Panc1 (cell line): ENCODE data around the gene DPM1. TPM values are rescaled to one million over a fixed set of nuclear protein-coding genes. Genes with fewer than 3 reads are reported as not detected.
A peak's percentile ranks its signal among the peaks of the same experiment; 100 is the strongest.

Source experiments
- ATAC-seq: fragments of 200-7000 bp; cut with Tn5 transposase; 2 replicates; pipeline ENCODE4 v1.9.1; 2020; ENCODE audit warnings: mild to moderate bottlenecking, moderate library complexity
- BruUV-seq: library from RNA; stranded (reverse); fragments of 400-500 nt; replicated peaks from 2 replicates; lab custom pipeline; 2021; lab: Mats Ljungman, UMichigan
- CTCF ChIA-PET: fragments of 300-600 bp; sonication (Branson Sonifier 250); formaldehyde crosslinking; loops from one replicate; lab custom pipeline; 2022; ENCODE audit warnings: antibody characterized with exemption; lab: Charles Lee
- POLR2A ChIA-PET: fragments of 300-600 bp; sonication (Branson Sonifier 250); formaldehyde crosslinking; loops from one replicate; lab custom pipeline; 2022; ENCODE audit warnings: antibody characterized with exemption; lab: Charles Lee
- DNase-seq: peaks from one replicate; pipeline ENCODE4 v3.0.0-alpha.2; 2010; ENCODE audit warnings: low read depth, low spot score
- H3K27ac ChIP-seq: 2 replicates; pipeline ENCODE4 v1.5.1; 2011; ENCODE audit warnings: mild to moderate bottlenecking, low read length, inconsistent platforms
- H3K27me3 ChIP-seq: fragments of 200-500 bp; sonication (Bioruptor generic); 2 replicates; pipeline ENCODE4 v1.6.0; 2014; ENCODE audit warnings: low read length, inconsistent platforms; ENCODE audit not compliant: control insufficient read depth, insufficient read depth
- H3K36me3 ChIP-seq: fragments of 200-500 bp; sonication (Bioruptor generic); 2 replicates; pipeline ENCODE4 v1.5.1; 2014; ENCODE audit warnings: inconsistent platforms, mild to moderate bottlenecking, low read length, moderate library complexity; ENCODE audit not compliant: control insufficient read depth, insufficient read depth
- H3K4me1 ChIP-seq: 2 replicates; pipeline ENCODE4 v1.5.1; 2011; ENCODE audit warnings: inconsistent platforms, mild to moderate bottlenecking, low read length, moderate library complexity; ENCODE audit not compliant: control insufficient read depth, insufficient read depth
- H3K4me3 ChIP-seq, 2 experiments: 2 replicates each; pipeline ENCODE4 v1.5.1; 2011 to 2012; ENCODE audit warnings: low read depth in 2 of 2, low read length in 2 of 2, mild to moderate bottlenecking in 2 of 2, inconsistent platforms in 1 of 2, moderate library complexity in 1 of 2
- H3K9me3 ChIP-seq: fragments of 200-500 bp; sonication (Bioruptor generic); 2 replicates; pipeline ENCODE4 v1.5.1; 2014; ENCODE audit warnings: low read depth, mild to moderate bottlenecking, inconsistent platforms, low read length, moderate library complexity; ENCODE audit not compliant: control insufficient read depth, insufficient read depth
- CTCF ChIP-seq: fragments of 450-650 bp; IDR thresholded peaks from 2 replicates; pipeline ENCODE4 v1.5.1; 2017; ENCODE audit warnings: mild to moderate bottlenecking
- POLR2AphosphoS5 ChIP-seq: IDR thresholded peaks from 2 replicates; pipeline ENCODE4 v1.6.1; 2012; ENCODE audit warnings: mild to moderate bottlenecking, low read depth, low read length, moderate library complexity
- REST ChIP-seq, 2 experiments: IDR thresholded peaks; 2 replicates each; pipeline ENCODE4 v1.6.1; 2011 to 2012; ENCODE audit warnings: low read depth in 2 of 2, control low read depth in 1 of 2, low read length in 1 of 2, mild to moderate bottlenecking in 1 of 2, moderate library complexity in 1 of 2; ENCODE audit not compliant: insufficient read depth in 1 of 2
- SIN3A ChIP-seq: IDR thresholded peaks from 2 replicates; pipeline ENCODE4 v1.6.1; 2012; ENCODE audit warnings: low read depth, mild to moderate bottlenecking, low read length, moderate library complexity, borderline replicate concordance; ENCODE audit not compliant: insufficient read depth
- in situ Hi-C: cut with HindIII; loops from 2 replicates; pipeline ENCODE4 v1.10.0; 2016; ENCODE audit warnings: low sequenced_read_pairs, low pct_unique_long_range_greater_than_20kb
- intact Hi-C: fragments of 100-400 bp; cut with micrococcal nuclease; formaldehyde crosslinking; loops from one replicate; pipeline ENCODE4 v1.10.0; 2022; ENCODE audit not compliant: unreplicated experiment
- total RNA-seq: library from RNA; stranded (reverse); gene quantifications from one replicate; pipeline ENCODE4 v1.2.1, GENCODE V29; 2021; ENCODE audit not compliant: unreplicated experiment

Gene DPM1
- total RNA-seq, 1 experiment from 2014 or later = 50.2 TPM

GRCh38 chr20:50924261-50924920 lies 33.9 kb downstream of the DPM1 start:
- in situ Hi-C loops = no loop called here
- POLR2A ChIA-PET = no interaction called here
- ATAC-seq = no peak
- Histone ChIP-seq H3K36me3 (peaks cover 28% of the 10 kb centered on the region), H3K27me3 (no peaks in the 10 kb centered on the region), H3K9me3 (no peaks in the 10 kb centered on the region), H3K27ac (no peak overlapping the region), H3K4me3 (no peak overlapping the region), H3K4me1 (peaks cover 26% of the 10 kb centered on the region)
- no TSS peak for BruUV-seq
- CTCF ChIA-PET = interaction anchor here (0.5 kb wide), 1 partner anchor 128 kb away, joined by 4 read pairs; no protein-coding TSS in a partner anchor
- TF ChIP-seq POLR2AphosphoS5 = 0 out of 2 replicates have a peak, but pooled peaks have one; percentile 31
- no peak for TF ChIP-seq CTCF
- no peak for TF ChIP-seq SIN3A
- intact Hi-C loops = no loop called here
- DNase-seq = no peak

- CTCF ChIA-PET = no interaction called here
- H3K27me3 ChIP-seq = no peaks in the 10 kb centered on the region
These were observed 36.4 kb downstream of the DPM1 start for GRCh38 chr20:50921803-50922501.

More at GRCh38 chr20:50921803-50922501, 36.4 kb downstream of the DPM1 start:
- no TSS peak for BruUV-seq
- in situ Hi-C loops = no loop called here
- no peak for ATAC-seq
- no peak overlapping the region for H3K4me3 ChIP-seq
- no peak overlapping the region for H3K27ac ChIP-seq
- POLR2A ChIA-PET = no interaction called here
- no peaks in the 10 kb centered on the region for H3K9me3 ChIP-seq
- no peak for DNase-seq
- no peak for TF ChIP-seq REST (IDR thresholded peaks at IDR 0.05; ENCODE audit: insufficient read depth in 1 of 2, low read depth in 2 of 2, low read length in 1 of 2)
- no peak for TF ChIP-seq POLR2AphosphoS5
- TF ChIP-seq CTCF = no peak
- intact Hi-C loops = no loop called here
- H3K36me3 ChIP-seq = peaks cover 22% of the 10 kb centered on the region; the same call in 1 of the 2 replicates
- peaks cover 26% of the 10 kb centered on the region for H3K4me1 ChIP-seq
